Liver (tissue), 9 donors: ENCODE results near the gene NFE2L1. TPM values are rescaled to one million over a fixed set of nuclear protein-coding genes. Genes with fewer than 3 reads are reported as not detected.
"Not testable (repeated sequence)": the region's sequence is repeated elsewhere in the genome, so short reads cannot be mapped to it uniquely, and the experiment has no call there.

Experiments used
- DNase-seq: peaks from one replicate; pipeline ENCODE4 v3.0.0-alpha.2; 2017; ENCODE audit warnings: low spot score
- H3K27ac ChIP-seq, 2 donors: one replicate each; pipeline ENCODE4 v1.7.0; 2013; ENCODE audit warnings: inconsistent platforms in 2 of 2, low read length in 2 of 2, control low read depth in 1 of 2, low read depth in 1 of 2, mild to moderate bottlenecking in 1 of 2
- H3K27me3 ChIP-seq, 4 donors: one replicate each; pipeline versions ENCODE4 v1.6.1 to v1.7.0; 2013; ENCODE audit warnings: low read length in 3 of 4, inconsistent platforms in 1 of 4, mild to moderate bottlenecking in 1 of 4, moderate library complexity in 1 of 4; ENCODE audit not compliant: control insufficient read depth in 4 of 4, insufficient read depth in 4 of 4
- H3K36me3 ChIP-seq, 4 donors: one replicate each; pipeline versions ENCODE4 v1.6.1 to v1.7.0; 2013; ENCODE audit warnings: low read length in 3 of 4, mild to moderate bottlenecking in 3 of 4, low read depth in 1 of 4, moderate library complexity in 1 of 4; ENCODE audit not compliant: control insufficient read depth in 4 of 4, insufficient read depth in 3 of 4
- H3K4me1 ChIP-seq, 4 donors: one replicate each; pipeline versions ENCODE4 v1.6.1 to v1.7.0; 2013; ENCODE audit warnings: low read length in 3 of 4, mild to moderate bottlenecking in 3 of 4, moderate library complexity in 1 of 4; ENCODE audit not compliant: control insufficient read depth in 4 of 4, insufficient read depth in 4 of 4
- H3K4me3 ChIP-seq, 3 donors: one replicate each; pipeline versions ENCODE4 v1.6.1 to v1.7.0; 2013; ENCODE audit warnings: low read length in 3 of 3, control low read depth in 1 of 3, low read depth in 1 of 3, mild to moderate bottlenecking in 1 of 3
- H3K9ac ChIP-seq, 2 donors: one replicate each; pipeline ENCODE4 v1.7.0; 2013; ENCODE audit warnings: low read length in 2 of 2, mild to moderate bottlenecking in 2 of 2, moderate library complexity in 2 of 2, control low read depth in 1 of 2, low read depth in 1 of 2
- H3K9me3 ChIP-seq, 4 donors: one replicate each; pipeline versions ENCODE4 v1.6.1 to v1.7.0; 2013; ENCODE audit warnings: low read length in 3 of 4; ENCODE audit not compliant: control insufficient read depth in 4 of 4
- CTCF ChIP-seq: fragments of 150-350 bp; IDR thresholded peaks from 2 replicates; pipeline ENCODE4 v1.5.1; 2017; ENCODE audit warnings: improper control_type of control experiment, low read depth, low read length; ENCODE audit not compliant: missing input control
- EGR1 ChIP-seq, 2 donors: IDR thresholded peaks; 2 replicates each; pipeline ENCODE4 v1.6.1; 2016 to 2018; ENCODE audit warnings: antibody characterized with exemption in 2 of 2, low read depth in 2 of 2
- FOXA1 ChIP-seq: IDR thresholded peaks from 2 replicates; pipeline ENCODE4 v1.6.1; 2016; ENCODE audit warnings: antibody characterized with exemption
- FOXA2 ChIP-seq: IDR thresholded peaks from 2 replicates; pipeline ENCODE4 v1.6.1; 2016; ENCODE audit warnings: antibody characterized with exemption
- GABPA ChIP-seq, 2 donors: IDR thresholded peaks in 1 of 2; conservative IDR thresholded peaks in 1 of 2; 2 replicates each; pipeline ENCODE4 v1.6.1; 2016; ENCODE audit warnings: antibody characterized with exemption in 2 of 2, mild to moderate bottlenecking in 1 of 2, moderate library complexity in 1 of 2
- HNF4A ChIP-seq, 2 donors: conservative IDR thresholded peaks; 2 replicates each; pipeline ENCODE4 v1.6.1; 2016; ENCODE audit warnings: antibody characterized with exemption in 2 of 2, mild to moderate bottlenecking in 2 of 2
- HNF4G ChIP-seq: IDR thresholded peaks from 2 replicates; pipeline ENCODE4 v1.6.1; 2016; ENCODE audit warnings: antibody characterized with exemption
- JUND ChIP-seq, 2 donors: IDR thresholded peaks; 2 replicates each; pipeline ENCODE4 v1.6.1; 2016; ENCODE audit warnings: antibody characterized with exemption in 2 of 2
- MAX ChIP-seq: IDR thresholded peaks from 2 replicates; pipeline ENCODE4 v1.6.1; 2016; ENCODE audit warnings: antibody characterized with exemption
- RAD21 ChIP-seq, 2 donors: IDR thresholded peaks; 2 replicates each; pipeline ENCODE4 v1.6.1; 2016; ENCODE audit warnings: antibody characterized with exemption in 2 of 2, mild to moderate bottlenecking in 2 of 2
- REST ChIP-seq: IDR thresholded peaks from 2 replicates; pipeline ENCODE4 v1.6.1; 2016; ENCODE audit warnings: antibody characterized with exemption, mild to moderate bottlenecking
- RXRA ChIP-seq, 2 donors: IDR thresholded peaks; 2 replicates each; pipeline ENCODE4 v1.6.1; 2017 to 2018; ENCODE audit warnings: antibody characterized with exemption in 2 of 2, mild to moderate bottlenecking in 1 of 2
- SP1 ChIP-seq: IDR thresholded peaks from 2 replicates; pipeline ENCODE4 v1.6.1; 2018; ENCODE audit warnings: antibody characterized with exemption, mild to moderate bottlenecking
- YY1 ChIP-seq: IDR thresholded peaks from 2 replicates; pipeline ENCODE4 v1.6.1; 2016; ENCODE audit warnings: antibody characterized with exemption, mild to moderate bottlenecking
- ZBTB33 ChIP-seq: IDR thresholded peaks from 2 replicates; pipeline ENCODE4 v1.6.1; 2016; ENCODE audit warnings: antibody characterized with exemption
- WGBS: extraction: QIAGEN DNeasy Blood & Tissue Kit; methylation state at CpG from one replicate; pipeline ENCODE4 v1.1.7; 2013; 5-methylcytosine and 5-hydroxymethylcytosine counted together
- polyA plus RNA-seq, 2 donors: library from polyadenylated mRNA; stranded (reverse) in 1 of 2; unstranded in 1 of 2; fragments of 200-250 nt in 1 of 2; fragments of >200 nt in 1 of 2; fragmentation: Nextera tagmentation in 1 of 2; extraction: Ambion mirVana in 1 of 2; gene quantifications; one replicate each; pipeline versions ENCODE4 v1.2.1 to v1.2.3, GENCODE V29; 2013 to 2015
- total RNA-seq, 2 donors: library from RNA; depleted of rRNA; stranded (reverse); fragments of >200 nt; gene quantifications; one replicate each; pipeline ENCODE4 v1.2.3, GENCODE V29; 2014
- TF ChIP-seq, protein P1 (sequence below): IDR thresholded peaks from 2 replicates; pipeline ENCODE4 v1.6.1; 2016; ENCODE audit warnings: antibody characterized with exemption
- donor health status: healthy.
- donor health status: healthy.
- donor health status: healthy.
- donor health status: healthy.
- donor health status: healthy.

Gene NFE2L1
- total and polyA plus RNA-seq, 4 donors: 14.3 to 79.5 (median 57.6) TPM

GRCh38 chr17:48016112-48016511 lies 32.0 kb upstream of the NFE2L1 start:
- H3K9ac ChIP-seq: no peak overlapping the region
- peaks cover 0 to 14% (median 1%) of the 10 kb centered on the region in 4 donors for H3K27me3 ChIP-seq
- H3K9me3 ChIP-seq: peaks cover 0 to 2% (median 0%) of the 10 kb centered on the region in 4 donors

GRCh38 chr17:48017817-48018158 lies 30.4 kb upstream of the NFE2L1 start:
- not testable (repeated sequence) for H3K9me3 ChIP-seq, DNase-seq, H3K4me3 ChIP-seq, H3K9ac ChIP-seq, H3K27me3 ChIP-seq, H3K36me3 ChIP-seq, H3K4me1 ChIP-seq, H3K27ac ChIP-seq
- WGBS: 95% methylated on average over 4 of the region's 4 CpGs

More at GRCh38 chr17:48016112-48016511, 32.0 kb upstream of the NFE2L1 start:
- no peak for DNase-seq
- no peak for TF ChIP-seq FOXA1
- TF ChIP-seq HNF4A (conservative IDR thresholded peaks at IDR 0.05): no peak
- H3K4me3 ChIP-seq: no peak overlapping the region
- peaks cover 2 to 11% (median 8%) of the 10 kb centered on the region in 4 donors for H3K4me1 ChIP-seq
- no peaks in the 10 kb centered on the region for H3K36me3 ChIP-seq
- H3K27ac ChIP-seq: no peak overlapping the region
- WGBS: 95% methylated on average over 2 of the region's 2 CpGs

DNA sequence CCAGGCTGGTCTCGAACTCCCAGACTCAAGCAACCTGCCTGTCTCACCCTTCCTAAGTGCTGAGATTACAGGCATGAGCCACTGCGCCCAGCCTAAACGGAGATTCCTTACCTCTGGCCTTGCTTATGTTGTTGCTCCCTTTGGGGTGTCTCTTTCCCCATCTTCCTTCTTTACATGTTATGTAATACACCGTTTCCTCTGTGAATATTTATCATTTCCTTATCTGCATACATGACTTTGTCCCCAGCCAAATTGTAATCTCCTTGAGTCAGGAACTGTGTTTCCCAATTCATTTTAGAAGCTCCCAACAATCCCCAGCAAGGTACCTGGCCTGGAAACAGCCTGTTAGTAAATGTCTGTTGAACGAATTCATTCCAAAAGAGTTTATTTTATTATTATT lies 26.2 kb upstream of the NFE2L1 start:
- TF ChIP-seq REST (no peak), RXRA (IDR thresholded peaks at IDR 0.05) (no peak), MAX (no peak), RAD21 (IDR thresholded peaks at IDR 0.05) (no peak), JUND (IDR thresholded peaks at IDR 0.05) (no peak), CTCF (no peak), GABPA (IDR thresholded peaks at IDR 0.05 in 1 of 2, conservative IDR thresholded peaks at IDR 0.05 in 1 of 2) (no peak), FOXA2 (no peak), HNF4G (no peak), SP1 (no peak), HNF4A (conservative IDR thresholded peaks at IDR 0.05) (no peak), YY1 (no peak), ZBTB33 (no peak), FOXA1 (no peak), EGR1 (IDR thresholded peaks at IDR 0.05; ENCODE audit: low read depth in 2 of 2) (no peak)
- TF ChIP-seq, protein P1, sequence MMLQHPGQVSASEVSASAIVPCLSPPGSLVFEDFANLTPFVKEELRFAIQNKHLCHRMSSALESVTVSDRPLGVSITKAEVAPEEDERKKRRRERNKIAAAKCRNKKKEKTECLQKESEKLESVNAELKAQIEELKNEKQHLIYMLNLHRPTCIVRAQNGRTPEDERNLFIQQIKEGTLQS: no peak
- H3K36me3 ChIP-seq: peaks cover 0 to 1% (median 0%) of the 10 kb centered on the region in 4 donors
- no peak for DNase-seq
- H3K27ac ChIP-seq: no peak overlapping the region
- H3K9ac ChIP-seq: no peak overlapping the region
- H3K4me1 ChIP-seq: peaks cover 10 to 35% (median 31%) of the 10 kb centered on the region in 4 donors
- no peaks in the 10 kb centered on the region for H3K27me3 ChIP-seq
- WGBS: 61% methylated on average over 5 of the region's 5 CpGs
- H3K4me3 ChIP-seq: no peak overlapping the region
- no peaks in the 10 kb centered on the region for H3K9me3 ChIP-seq
